HG03045 (cell line): ENCODE results near the gene NALF2.

ENCODE experiments used
- ATAC-seq: cut with Tn5 transposase; IDR thresholded peaks from one replicate; pipeline ENCODE4 v1.9.1; 2021; ENCODE audit warnings: mild to moderate bottlenecking, moderate library complexity; ENCODE audit not compliant: unreplicated experiment

Gene NALF2

DNA sequence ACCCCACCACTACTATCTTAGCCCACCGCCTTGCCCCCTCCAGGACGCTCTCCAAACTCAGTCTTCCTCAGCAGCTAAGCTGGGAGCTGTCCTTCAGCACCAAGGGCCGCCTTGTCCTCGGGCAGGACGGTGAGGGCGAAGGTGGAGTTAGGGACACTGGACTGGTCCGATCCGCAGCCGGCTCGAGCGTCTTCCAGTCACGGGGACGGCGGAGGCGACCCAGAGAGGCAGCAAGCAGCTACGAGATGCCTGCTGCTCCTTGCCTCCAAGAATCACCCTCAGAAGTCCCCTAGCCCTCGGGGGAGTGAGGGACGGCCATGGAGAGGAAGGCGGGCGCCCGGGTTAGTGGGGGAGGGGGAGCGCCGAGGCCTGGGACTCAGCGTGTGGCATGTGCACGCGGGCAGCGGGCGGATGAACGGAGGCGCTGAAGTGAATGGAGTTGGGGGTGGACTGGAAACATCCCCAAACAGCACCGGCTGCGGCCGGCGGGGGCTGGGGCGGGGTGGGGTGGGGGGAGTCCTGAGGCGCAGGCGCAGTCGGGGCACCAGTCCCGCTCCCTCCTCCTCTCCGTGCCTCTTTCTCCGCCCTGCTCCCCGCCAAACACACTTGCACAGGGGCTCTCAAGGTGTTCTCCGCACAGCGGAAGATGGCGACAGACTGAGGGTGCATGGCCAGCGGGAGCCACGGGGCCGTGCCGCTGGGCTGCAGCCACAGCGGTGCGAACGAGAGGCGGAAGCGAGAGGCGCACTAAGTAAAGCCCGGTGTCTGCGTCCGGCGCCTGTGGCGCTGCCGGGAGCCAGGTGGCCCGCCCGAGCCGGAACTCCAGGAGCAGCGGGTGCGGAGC is at the start of gene NALF2:
NALF2 (plus strand) TSS at position 545 of the 844 bp plus-strand sequence. CDS start 957 bp downstream, outside the sequence.
- ATAC-seq, result no peak

DNA sequence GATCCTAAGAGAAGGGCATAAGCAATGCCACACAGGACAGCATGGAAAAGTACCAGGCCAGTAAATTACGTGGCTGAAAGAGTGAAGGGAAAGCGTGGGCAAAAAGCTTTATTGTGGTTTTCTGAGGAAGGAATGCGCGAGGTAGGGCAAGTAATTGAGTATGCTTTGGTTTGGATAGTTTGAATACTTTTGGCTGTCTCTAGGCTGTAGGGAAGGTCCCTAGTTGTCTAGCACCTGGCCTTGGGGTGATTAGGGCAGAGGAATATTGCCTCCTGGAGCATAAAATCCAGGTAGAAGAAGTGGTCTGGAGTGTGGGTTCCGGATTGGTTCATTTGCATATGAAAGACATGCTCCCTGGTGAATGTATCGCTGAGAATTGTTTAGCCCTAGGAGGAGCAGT is 46.4 kb upstream of the NALF2 start:
- no peak for ATAC-seq

DNA sequence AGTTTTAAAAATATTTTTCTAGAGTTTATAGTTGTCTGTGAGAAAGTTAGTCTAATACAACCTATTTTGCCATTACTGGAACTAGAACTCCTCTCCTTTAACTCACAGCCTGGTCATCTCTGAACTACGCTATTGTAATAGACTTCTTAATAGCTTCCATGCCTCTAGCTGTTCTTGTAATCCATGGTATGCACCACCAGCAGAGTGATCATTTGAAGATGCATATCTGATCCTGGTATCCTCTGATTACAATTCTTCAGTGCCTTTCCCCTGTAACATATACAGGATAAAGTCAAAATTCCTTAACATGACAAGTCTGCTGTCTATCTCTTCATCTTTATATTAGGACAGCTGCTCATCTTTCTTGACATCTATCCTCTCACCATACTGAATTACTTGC is 37.6 kb upstream of the NALF2 start:
- ATAC-seq, result no peak

DNA sequence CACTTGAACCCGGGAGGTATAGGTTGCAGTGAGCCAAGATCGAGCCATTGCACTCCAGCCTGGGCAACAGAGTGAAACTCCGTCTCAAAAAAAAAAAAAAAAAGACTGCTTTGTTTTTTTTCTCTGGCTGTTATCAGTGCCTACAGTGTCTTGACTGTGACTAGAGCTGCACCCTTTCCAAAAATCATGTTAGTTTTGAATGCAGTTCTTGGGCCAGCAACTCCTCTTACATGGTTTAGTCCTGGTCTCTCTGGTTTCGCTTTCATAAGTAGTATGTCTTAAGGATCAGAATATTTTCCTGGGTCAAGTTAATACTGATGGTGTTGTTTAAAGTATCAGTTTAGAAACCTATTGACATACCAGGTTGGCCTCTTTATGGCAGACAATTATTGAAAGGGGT is 34.2 kb upstream of the NALF2 start:
- ATAC-seq, result no peak

DNA sequence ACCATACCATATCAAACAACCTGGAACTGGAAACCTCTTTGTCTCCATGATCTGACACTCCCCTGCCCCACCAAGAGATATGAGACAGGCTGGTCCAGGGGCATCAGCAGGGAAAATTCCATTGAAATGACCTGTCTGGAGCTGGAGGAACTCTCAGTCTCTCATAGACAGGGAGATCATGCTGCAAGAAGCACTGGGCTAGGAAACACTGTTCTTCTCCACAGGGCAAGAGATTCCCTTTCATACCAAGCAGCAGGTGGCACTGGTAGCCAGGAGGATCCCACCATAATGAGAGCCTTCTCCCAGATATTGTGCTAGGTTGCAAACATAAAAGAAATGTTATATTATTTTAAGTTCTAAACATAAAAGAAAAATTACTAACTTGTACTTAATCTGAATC is 14.5 kb upstream of the NALF2 start:
- no peak for ATAC-seq

DNA sequence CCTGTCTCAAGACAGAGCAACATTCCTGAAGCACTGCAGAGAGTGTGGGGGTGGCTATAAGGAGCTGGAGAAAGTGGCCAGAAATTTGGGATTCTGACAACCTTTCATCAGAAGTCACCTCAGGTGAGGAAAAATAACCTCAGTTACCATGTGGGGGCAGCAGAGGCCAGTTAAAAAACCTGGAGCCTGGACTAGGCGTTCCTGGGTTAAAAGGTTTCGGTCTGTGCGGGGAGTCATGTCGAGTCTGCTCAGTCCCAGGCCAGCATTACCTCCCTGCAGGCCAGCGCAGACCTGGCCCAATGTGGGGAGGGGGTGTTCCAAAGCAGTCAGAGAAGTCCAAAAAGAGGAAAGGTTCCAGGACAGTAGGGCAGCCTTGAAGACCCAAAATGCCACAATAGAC is 10.9 kb upstream of the NALF2 start:
- ATAC-seq, result no peak

DNA sequence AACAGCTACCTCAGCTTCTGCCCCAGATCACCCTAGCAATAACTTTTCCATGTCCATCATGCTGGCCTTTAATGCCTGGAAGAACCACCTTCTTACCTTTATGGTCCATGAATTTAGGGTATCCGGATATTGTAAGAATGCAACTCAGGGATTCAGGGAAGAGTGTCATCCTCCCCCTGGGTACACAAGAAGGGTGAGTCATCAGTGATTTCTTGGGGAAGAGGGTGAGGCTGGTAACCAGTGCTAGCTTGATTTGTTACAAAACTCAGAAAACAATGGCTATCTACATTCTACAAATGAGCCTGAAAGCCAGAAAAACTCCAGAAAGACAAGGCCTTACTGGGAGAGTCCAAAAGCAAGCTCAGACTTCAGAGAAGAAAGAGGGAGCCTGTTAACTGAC is 10.4 kb upstream of the NALF2 start:
- no peak for ATAC-seq

DNA sequence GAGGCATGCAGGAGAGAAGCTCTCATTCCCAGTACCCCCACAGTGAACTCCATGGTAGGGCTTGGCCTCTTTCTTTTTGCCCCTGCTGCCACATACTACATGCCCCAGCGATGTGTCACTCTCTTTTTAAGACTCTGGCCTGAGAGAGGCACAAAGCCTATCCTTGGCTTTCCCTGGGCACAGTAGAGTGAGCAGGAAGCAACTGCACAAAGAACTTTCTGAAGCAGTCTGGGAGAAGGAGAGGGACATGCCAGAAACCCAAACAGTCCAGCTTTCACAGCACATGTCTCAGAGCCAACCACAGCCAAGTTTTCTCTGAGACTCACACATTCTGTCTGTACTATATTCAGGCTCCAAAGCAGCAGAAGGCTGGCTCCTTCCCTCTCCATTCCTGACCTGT is 7.9 kb upstream of the NALF2 start:
- ATAC-seq, result no peak

DNA sequence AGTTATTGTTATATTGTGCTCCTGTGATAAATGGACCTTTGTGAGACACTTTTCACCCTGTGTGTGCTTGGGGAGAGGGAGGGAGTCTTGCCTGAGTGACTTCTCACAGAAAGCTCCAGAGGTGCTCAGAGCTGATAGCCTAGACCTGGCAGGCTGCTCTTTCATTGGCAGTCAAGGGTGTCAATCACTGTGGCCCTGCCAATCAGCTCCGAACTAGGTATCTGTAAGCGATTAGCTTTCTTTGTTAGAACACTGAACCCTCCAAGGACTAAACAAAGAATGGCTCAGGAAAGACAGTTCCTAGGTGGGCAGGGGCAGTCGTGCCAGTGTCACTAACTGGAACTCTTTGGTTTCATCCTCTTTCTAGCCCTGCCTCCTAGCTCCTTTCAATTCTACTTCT is 2.7 kb upstream of the NALF2 start:
- no peak for ATAC-seq

DNA sequence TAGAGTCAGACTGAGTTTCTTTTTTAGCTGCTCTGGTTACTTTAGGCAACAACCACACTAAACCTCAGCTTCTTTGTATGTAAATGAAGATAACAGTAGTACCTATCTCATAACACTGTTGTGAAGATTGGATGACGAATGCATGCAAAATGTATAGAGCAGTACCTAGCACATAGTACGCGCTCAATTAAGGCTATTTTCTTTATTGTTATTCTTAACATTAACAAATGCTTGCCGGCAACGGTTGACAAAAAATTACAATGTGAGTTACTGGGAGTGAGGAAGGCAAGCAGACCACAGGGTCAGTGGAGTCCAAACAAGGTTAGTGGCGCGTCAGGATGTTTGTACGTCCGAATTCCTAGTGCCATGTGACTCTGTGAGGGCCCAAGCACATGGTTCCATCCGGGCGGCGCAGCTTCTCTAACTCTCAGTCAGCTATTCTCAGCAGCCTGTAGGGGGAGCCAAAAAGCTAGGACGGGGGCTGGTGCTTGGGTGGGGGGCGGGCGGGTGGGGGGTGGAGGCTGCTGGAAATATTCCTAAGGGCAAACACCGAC is 821 bp upstream of the NALF2 start:
- ATAC-seq, result no peak

DNA sequence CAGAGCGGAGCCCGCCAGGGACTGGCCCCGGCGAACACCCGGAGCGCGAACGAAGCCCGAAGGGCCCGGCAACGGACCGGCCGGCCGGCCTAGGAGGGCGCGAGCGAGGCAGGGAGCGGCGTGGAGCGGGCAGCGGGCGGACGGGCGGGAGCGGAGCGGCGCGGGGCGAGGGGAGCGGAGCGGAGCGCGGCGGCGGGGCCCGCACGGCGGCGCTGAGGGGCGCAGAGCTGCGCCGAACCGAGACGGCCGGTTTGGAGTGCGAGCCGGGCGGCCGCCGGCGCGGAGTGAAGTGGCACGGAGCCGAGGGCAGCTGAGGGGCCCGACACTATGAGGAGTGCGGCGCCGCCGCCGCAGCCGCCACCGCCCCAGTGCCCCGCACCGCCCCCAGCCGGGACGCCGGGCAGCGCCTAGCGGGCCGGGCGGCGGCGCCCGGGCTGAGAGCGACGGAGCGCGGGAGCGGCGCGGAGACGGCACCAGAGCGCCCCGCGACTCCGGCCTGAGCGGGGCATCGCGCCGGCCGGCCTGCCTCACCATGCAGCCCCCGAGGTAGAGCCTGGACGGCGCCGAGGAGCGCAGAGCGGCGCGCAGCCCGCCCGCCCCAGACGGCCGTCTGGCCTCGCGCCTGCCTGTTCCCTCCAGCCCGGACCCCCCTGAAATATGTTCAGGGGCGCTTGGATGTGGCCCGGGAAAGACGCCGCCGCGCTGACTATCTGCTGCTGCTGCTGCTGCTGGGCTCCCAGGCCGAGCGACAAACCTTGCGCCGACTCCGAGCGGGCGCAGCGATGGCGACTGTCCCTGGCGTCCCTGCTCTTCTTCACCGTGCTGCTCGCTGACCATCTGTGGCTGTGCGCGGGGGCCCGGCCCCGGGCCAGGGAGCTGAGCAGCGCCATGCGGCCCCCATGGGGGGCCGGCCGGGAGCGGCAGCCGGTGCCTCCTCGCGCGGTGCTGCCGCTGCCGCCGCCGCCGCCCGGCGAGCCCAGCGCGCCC is 793 bp downstream of the NALF2 start:
- no peak for ATAC-seq

DNA sequence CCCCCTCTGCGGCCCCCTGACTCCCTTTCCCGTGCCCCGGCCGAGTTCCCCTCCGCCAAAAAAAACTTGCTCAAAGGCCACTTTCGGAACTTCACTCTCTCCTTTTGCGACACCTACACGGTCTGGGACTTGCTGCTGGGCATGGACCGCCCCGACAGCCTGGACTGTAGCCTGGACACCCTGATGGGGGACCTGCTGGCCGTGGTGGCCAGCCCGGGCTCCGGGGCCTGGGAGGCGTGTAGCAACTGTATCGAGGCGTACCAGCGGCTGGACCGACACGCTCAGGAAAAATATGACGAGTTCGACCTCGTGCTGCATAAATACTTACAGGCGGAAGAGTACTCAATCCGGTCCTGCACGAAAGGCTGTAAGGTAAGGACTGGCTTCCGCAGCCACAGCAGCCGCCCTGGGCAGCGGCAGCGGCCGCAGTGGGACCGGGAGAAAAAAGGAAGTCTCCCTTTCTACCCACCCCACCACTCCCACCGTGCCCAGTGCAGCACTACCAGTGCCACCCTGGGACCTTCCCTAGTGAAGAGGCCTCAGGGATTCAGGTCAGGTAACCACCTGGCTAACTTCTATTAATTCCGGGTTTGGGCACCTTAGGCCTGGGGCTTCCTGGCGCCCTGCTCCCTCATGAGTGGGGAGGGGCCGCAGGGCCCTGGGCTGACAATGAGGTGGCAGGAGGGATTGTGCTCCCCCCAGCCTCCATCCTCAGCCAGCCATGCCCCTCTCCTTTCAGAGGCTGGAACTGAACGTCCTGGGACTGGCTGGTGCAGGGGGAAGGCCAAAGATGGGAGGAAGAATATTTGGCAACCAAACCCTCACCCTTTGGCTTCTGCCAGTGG is 1.9 kb downstream of the NALF2 start:
- no peak for ATAC-seq

DNA sequence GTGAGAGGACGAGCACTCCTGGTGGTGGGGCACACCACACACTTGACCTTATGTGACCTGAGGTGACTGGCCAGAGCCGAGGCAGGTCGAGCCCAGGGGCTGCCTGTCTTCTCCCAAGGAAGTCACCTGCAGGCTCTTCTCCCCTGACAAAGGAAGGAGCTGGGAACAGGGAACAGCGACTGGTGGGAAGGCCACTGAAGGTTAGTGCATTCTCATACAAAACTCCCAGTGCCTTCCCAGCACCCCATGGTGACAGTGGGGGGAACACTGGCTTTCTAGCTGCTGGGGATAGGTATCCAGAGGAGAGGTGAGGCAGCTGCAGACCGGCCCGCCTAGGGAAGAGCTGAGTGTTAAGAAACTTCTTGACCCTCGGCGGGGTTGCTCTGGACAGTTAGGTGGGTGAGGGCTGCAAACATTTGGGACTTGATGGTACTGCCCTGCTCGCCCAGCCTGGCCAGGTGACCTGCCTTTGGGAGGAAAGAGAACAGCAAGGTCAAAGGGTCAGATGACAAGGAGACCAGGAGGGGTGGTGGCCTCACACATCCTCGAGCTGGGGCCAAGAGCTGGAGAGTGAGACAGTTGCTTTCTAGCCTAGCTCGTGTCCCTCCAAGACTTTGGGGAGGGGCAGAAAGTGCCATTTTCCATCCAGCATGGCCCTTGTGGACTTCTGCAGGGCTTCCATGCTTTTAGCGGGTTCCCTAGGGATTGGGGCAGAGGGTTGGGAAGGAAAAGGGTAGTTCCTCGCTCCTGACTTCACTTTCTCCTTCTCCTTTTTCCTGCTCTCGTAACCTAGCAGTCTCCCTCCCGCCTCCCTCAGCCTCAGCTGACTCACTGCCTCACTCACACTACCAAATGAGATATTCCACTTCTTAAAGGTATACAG is 2.7 kb downstream of the NALF2 start:
- ATAC-seq, result no peak

DNA sequence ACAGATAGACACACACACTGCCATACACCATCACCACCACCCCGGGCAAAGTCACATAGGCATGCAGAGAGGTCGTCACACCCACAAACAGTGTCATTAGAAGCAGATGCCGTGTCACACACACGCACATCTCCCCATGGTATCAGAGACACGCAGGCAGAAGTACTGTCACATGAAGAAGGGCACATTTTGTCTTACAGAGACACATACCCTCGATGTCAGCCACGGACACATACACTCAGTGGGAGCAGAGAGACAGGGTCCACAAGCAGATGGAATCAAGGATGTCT is 3.3 kb downstream of the NALF2 start:
- ATAC-seq, result no peak

DNA sequence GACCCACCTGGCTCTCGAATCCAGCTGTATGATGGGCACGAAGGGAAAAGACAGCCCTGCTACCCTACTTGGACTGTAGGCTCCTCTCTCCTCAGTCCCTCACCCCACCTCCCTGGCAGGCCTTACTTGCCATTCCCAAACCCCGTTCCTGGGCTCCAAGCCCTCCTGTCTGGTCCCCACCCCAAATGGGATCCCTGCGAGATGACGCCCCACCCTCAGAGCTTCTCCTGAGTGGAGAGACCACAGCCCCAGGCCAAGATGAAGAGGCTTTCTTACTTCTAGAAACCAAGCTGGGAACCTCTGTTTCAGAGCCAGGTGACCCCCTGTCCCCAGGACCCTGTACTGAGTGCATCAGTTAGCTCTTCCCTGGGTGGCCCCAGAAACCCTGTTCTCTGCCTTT is 4.5 kb downstream of the NALF2 start:
- no peak for ATAC-seq

DNA sequence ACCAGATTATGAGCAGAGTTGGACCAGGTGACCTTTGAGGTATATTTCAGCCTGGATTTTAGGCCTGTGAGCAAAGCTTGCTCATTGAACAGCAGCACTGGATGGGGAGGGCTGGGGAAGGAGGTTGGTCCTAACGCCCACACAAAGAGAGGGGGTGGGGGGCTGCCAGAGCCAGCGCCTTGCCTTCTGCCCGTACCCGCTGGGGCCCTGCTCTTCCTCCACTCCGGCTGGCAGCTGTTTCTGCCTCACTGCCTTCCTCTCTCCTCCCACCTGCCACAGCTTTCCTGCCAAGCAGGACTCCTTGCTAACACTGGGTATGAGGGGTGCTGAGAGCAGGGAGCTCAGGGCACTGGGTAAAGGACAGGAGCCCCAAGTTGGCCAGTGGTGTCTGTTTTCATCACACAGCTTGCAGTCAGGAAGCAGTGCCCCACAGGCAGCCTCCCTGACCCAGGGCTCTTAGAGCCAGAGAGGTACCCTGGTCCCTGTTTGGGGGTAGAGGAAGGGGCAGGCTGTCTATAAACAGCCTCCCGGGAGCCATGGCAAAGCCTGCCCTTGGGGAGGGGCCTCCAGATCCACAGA is 6.1 kb downstream of the NALF2 start:
- ATAC-seq, result no peak

DNA sequence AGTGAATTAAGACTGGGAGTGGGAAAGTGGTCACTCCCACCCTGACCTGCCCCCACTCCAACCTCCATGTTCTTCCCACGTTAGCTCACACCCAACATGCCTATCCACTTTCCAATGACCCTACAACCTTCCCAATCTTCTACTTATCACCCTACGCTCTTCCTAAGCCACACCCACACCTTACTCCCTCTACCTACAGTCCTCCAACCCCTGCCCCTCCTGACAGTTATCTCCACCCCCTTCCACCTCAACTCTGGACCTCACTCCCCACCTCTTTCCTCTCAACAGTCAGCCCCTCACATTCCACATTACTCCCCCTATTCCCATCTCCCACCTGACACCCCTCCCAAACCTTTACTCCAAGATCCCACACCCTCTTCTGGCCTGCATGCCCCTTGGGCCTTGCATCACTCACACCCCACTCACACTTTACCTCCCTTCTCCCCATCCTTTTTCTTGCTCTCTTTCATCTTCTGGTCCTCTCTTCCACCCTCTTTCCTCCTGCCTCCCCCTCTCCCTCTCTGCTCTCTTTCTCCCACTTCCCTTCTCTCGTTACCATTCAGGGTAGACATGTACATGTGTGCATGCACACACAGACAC is 6.9 kb downstream of the NALF2 start:
- ATAC-seq, result no peak

DNA sequence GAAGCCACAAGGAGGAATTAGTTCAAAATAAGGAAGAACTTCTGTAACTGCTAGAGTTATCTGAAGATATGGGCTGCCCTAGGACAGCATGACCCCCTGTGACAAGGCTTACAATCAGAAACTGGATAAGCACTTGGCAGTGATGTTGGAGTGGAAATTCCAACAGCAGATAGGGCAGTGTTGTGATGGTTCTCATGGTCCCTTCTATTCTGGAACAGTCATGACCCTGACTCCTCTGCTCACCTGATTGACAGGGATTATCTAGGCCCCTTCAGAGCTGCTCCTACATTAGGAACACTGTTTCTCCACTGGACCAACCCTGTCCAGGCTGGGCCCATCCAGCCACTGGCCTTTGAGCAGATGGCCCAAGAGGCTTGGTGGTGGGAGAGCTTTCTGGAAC is 17.9 kb downstream of the NALF2 start:
- no peak for ATAC-seq

DNA sequence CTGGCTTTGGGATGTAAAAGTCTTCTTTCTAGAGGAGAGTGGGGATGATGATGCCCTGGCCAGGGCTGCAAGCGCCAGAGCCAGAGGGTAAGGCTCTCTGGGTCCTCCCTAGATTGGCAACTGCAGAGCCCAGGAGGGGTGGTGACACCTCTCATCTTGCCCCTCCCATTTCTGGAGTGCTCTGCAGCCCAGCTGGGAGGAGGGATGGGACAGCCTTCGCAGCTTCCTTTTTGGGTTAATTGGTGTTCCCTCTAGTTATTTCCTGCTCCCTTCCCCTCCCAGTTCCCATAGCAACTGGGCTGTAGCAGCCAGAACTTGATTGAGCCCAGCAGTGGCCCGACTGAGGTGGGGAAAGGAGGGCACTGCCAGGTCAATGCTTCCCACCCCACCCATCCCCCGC is 19.2 kb downstream of the NALF2 start:
- no peak for ATAC-seq
